Sigmoid colon (tissue), 7 donors: ENCODE data around the gene DLGAP4. TPM values are rescaled to one million over a fixed set of nuclear protein-coding genes. Genes with fewer than 3 reads are reported as not detected.

Experiments
- DNase-seq: peaks from one replicate; pipeline ENCODE4 v3.0.0-alpha.2; 2019
- H3K27ac ChIP-seq, 4 donors: fragments of 200-600 bp; sonication (generic); one replicate each; pipeline ENCODE4 v1.5.1; 2016 to 2019; ENCODE audit warnings: mild to moderate bottlenecking in 1 of 4
- H3K27me3 ChIP-seq, 3 donors: fragments of 200-600 bp; sonication (generic); one replicate each; pipeline ENCODE4 v1.5.1; 2019; ENCODE audit warnings: mild to moderate bottlenecking in 1 of 3
- H3K36me3 ChIP-seq, 4 donors: fragments of 200-600 bp; sonication (generic); one replicate each; pipeline ENCODE4 v1.5.1; 2016 to 2019
- H3K4me1 ChIP-seq, 4 donors: fragments of 200-600 bp; sonication (generic); one replicate each; pipeline ENCODE4 v1.5.1; 2017 to 2019
- H3K4me3 ChIP-seq, 4 donors: fragments of 200-600 bp; sonication (generic); one replicate each; pipeline ENCODE4 v1.5.1; 2017 to 2019; ENCODE audit warnings: mild to moderate bottlenecking in 2 of 4, moderate library complexity in 1 of 4
- H3K9me3 ChIP-seq, 4 donors: fragments of 200-600 bp in 3 of 4; sonication (generic) in 3 of 4; one replicate each; pipeline versions ENCODE4 v1.5.1 to v1.6.1; 2013 to 2019
- EP300 ChIP-seq, 4 donors: sonication (generic); formaldehyde crosslinking; IDR thresholded peaks; one replicate each; pipeline ENCODE4 v1.6.1; 2017; ENCODE audit warnings: antibody characterized with exemption in 4 of 4
- POLR2A ChIP-seq, 2 donors: fragments of 450-650 bp; IDR thresholded peaks; one replicate each; pipeline ENCODE4 v1.6.1; 2016; ENCODE audit warnings: antibody characterized with exemption in 2 of 2, mild to moderate bottlenecking in 2 of 2, moderate library complexity in 2 of 2
- POLR2AphosphoS5 ChIP-seq, 4 donors: sonication (generic); formaldehyde crosslinking; IDR thresholded peaks; one replicate each; pipeline ENCODE4 v1.6.1; 2017; ENCODE audit warnings: antibody characterized with exemption in 4 of 4
- WGBS, 2 donors: extraction: QIAGEN DNeasy Blood & Tissue Kit; methylation state at CpG; one replicate each; pipeline ENCODE4 v1.1.7; 2013; 5-methylcytosine and 5-hydroxymethylcytosine counted together
- intact Hi-C: fragments of 100-400 bp; cut with DNase I; formaldehyde crosslinking; loops from one replicate; pipeline ENCODE4 v1.15.1; 2023
- polyA plus RNA-seq, 3 donors: library from polyadenylated mRNA; stranded (reverse); fragments of 200-250 nt; gene quantifications; one replicate each; pipeline ENCODE4 v1.2.3, GENCODE V29; 2013
- total RNA-seq, 4 donors: library from RNA; depleted of rRNA; stranded (reverse); fragments of >200 nt; gene quantifications; one replicate each; pipeline ENCODE4 v1.1.0, GENCODE V29; 2016
- TF ChIP-seq, protein P1 (sequence below), 4 experiments: fragments of 450-650 bp in 3 of 4; fragments of 200-600 bp in 1 of 4; IDR thresholded peaks; one replicate each; pipeline ENCODE4 v1.5.1; 2016 to 2019; ENCODE audit warnings: antibody characterized with exemption in 4 of 4, mild to moderate bottlenecking in 3 of 4, moderate library complexity in 2 of 4
- donor health status: healthy with polysubstance abuse.
- donor health status: Bipolar disorder and iron deficiency.
- donor health status: healthy.

DLGAP4 gene
- total and polyA plus RNA-seq, 7 donors = 21.0 to 60.7 (median 36.9) TPM

DNA sequence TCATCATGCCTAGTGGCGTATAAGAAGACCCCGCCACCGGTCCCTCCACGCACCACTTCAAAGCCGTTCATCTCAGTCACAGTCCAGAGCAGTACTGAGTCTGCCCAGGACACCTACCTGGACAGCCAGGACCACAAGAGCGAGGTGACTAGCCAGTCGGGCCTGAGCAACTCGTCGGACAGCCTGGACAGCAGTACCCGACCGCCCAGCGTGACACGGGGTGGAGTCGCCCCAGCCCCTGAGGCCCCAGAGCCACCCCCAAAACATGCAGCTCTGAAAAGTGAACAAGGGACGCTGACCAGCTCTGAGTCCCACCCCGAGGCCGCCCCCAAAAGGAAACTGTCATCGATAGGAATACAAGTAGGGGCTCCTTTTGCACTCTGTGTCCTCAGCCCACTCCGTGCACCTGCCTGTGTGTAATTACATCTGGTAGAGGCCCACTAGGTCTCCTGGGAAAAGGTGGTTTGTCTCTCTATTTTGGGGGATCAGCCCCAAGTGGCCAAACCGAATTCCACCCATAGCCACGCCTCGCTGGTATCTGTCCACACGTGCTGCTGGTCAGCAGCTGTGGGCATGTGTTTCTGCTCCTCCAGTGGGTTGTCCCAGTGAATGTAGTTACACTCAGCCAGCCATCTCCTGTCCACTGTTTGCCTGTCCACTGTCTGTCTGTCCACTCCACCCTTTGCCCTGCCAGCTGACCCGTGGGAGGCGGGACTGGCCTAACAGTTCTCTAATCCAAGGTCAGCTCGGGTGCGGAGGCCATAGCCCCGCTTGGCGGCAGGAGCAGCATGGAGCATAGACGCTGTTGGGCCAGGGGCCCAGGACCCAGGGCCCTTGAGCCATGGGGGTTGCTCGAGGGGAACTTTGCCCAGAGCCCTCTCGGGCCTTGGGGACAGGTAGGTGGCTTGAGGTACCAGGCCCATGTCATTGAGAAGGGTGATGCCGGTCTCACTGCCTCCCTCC is 190.8 kb downstream of the DLGAP4 start:
- no peak for TF ChIP-seq POLR2A (IDR thresholded peaks at IDR 0.05)
- TF ChIP-seq POLR2AphosphoS5 (IDR thresholded peaks at IDR 0.05) = no peak
- TF ChIP-seq, protein P1, sequence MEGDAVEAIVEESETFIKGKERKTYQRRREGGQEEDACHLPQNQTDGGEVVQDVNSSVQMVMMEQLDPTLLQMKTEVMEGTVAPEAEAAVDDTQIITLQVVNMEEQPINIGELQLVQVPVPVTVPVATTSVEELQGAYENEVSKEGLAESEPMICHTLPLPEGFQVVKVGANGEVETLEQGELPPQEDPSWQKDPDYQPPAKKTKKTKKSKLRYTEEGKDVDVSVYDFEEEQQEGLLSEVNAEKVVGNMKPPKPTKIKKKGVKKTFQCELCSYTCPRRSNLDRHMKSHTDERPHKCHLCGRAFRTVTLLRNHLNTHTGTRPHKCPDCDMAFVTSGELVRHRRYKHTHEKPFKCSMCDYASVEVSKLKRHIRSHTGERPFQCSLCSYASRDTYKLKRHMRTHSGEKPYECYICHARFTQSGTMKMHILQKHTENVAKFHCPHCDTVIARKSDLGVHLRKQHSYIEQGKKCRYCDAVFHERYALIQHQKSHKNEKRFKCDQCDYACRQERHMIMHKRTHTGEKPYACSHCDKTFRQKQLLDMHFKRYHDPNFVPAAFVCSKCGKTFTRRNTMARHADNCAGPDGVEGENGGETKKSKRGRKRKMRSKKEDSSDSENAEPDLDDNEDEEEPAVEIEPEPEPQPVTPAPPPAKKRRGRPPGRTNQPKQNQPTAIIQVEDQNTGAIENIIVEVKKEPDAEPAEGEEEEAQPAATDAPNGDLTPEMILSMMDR (IDR thresholded peaks at IDR 0.05) = no peak
- no peak for TF ChIP-seq EP300 (IDR thresholded peaks at IDR 0.05)
- DNase-seq = peak; percentile 38
- no peaks in the 10 kb centered on the region for H3K27me3 ChIP-seq
- 95 to 96% methylated on average over 33 of the region's 33 CpGs for WGBS, 2 donors
- peak overlapping the region in 2 of 4 donors; percentile 2 to 89 for H3K27ac ChIP-seq
- H3K4me3 ChIP-seq = no peak overlapping the region
- H3K9me3 ChIP-seq = no peaks in the 10 kb centered on the region
- intact Hi-C loops = no loop called here
- H3K36me3 ChIP-seq = peaks cover 39 to 61% (median 53%) of the 10 kb centered on the region in 4 donors
- peaks cover 0 to 47% (median 32%) of the 10 kb centered on the region in 4 donors for H3K4me1 ChIP-seq

DNA sequence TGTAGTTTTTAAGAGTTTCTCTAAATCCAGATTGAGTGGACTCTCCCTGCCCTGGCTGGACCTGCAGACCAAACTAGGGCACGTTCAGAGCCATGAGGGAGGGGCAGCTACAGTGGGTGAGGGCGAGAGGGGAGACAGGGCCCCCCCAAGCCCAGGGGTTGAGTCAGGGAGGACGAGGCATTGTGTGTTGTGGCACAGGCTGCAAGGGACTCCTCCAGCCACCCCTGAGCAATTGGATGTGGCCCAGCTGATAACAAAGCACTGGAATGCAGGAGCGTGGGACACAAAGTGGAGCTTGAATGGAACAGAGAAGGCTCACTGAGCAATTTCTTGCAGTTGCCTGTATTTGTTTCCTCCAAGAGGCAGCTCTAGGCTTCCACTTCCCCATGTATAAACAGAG is 191.7 kb downstream of the DLGAP4 start:
- no peaks in the 10 kb centered on the region for H3K27me3 ChIP-seq
- H3K4me3 ChIP-seq = no peak overlapping the region
- DNase-seq = peak; percentile 58
- no peak for TF ChIP-seq EP300 (IDR thresholded peaks at IDR 0.05)
- no peak for TF ChIP-seq POLR2AphosphoS5 (IDR thresholded peaks at IDR 0.05)
- TF ChIP-seq, protein P1 (IDR thresholded peaks at IDR 0.05) = no peak
- H3K27ac ChIP-seq = peak overlapping the region in 2 of 4 donors; percentile 2 to 16
- 87 to 88% methylated on average over 4 of the region's 4 CpGs for WGBS, 2 donors
- H3K4me1 ChIP-seq = peaks cover 0 to 39% (median 23%) of the 10 kb centered on the region in 4 donors
- no peaks in the 10 kb centered on the region for H3K9me3 ChIP-seq
- H3K36me3 ChIP-seq = peaks cover 39 to 70% (median 53%) of the 10 kb centered on the region in 4 donors
- intact Hi-C loops = no loop called here

DNA sequence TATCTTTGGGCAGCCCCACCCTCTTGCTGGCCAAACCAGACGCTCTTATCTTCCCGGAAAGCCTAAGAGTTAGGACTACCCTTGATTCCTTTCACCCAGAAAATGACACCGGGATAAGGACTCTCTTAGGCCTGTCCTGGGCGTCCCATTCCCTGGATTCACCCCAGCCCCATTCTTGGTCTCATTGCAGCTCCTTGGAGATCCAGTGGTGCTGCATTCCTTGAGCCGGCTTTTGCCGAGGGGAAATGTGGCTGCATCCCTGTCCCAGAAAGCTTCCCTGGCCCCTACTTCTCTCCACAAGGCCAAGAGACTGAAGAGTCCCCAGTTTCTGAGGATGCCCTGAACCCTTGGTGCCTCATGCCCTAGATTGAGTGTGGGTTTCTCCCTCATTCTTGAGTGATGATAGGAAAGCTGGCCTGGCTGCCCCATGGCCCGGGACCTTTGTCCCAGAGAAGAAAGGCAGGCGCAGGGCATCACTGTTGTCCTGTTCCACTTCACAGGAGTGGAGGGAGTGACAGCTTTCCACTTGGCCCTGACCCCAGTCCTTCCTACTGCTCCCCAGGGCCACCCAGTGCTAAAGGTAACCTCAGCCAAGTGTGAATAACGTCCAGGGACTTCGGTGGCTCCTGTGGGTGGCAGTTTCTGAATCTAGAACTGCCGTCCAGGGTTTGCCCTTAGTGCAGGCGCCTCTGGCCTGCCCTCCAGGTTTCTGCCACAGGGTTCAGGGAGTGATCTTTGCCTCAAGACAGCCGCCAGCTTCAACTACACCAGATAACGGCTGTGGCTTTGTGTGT is 192.4 kb downstream of the DLGAP4 start:
- intact Hi-C loops = no loop called here
- peak overlapping the region in 2 of 4 donors; percentile 16 to 17 for H3K27ac ChIP-seq
- 92 to 94% methylated on average over 14 of the region's 14 CpGs for WGBS, 2 donors
- TF ChIP-seq, protein P1 (IDR thresholded peaks at IDR 0.05) = no peak
- no peak for TF ChIP-seq EP300 (IDR thresholded peaks at IDR 0.05)
- no peak for TF ChIP-seq POLR2AphosphoS5 (IDR thresholded peaks at IDR 0.05)
- no peak for TF ChIP-seq POLR2A (IDR thresholded peaks at IDR 0.05)
- no peaks in the 10 kb centered on the region for H3K27me3 ChIP-seq
- no peaks in the 10 kb centered on the region for H3K9me3 ChIP-seq
- no peak overlapping the region for H3K4me3 ChIP-seq
- peaks cover 0 to 34% (median 16%) of the 10 kb centered on the region in 4 donors for H3K4me1 ChIP-seq
- DNase-seq = no peak
- peaks cover 39 to 77% (median 53%) of the 10 kb centered on the region in 4 donors for H3K36me3 ChIP-seq

- intact Hi-C loops = no loop called here
- no peak overlapping the region for H3K27ac ChIP-seq
- H3K36me3 ChIP-seq = peaks cover 39 to 83% (median 53%) of the 10 kb centered on the region in 4 donors
- H3K27me3 ChIP-seq = no peaks in the 10 kb centered on the region
- TF ChIP-seq POLR2A (IDR thresholded peaks at IDR 0.05) = no peak
- no peak for TF ChIP-seq POLR2AphosphoS5 (IDR thresholded peaks at IDR 0.05)
- TF ChIP-seq, protein P1 (IDR thresholded peaks at IDR 0.05) = no peak
- TF ChIP-seq EP300 (IDR thresholded peaks at IDR 0.05) = no peak
- H3K4me3 ChIP-seq = no peak overlapping the region
- DNase-seq = peak; percentile 56
- WGBS, 2 donors = 94 to 95% methylated on average over 26 of the region's 26 CpGs
- peaks cover 0 to 28% (median 10%) of the 10 kb centered on the region in 4 donors for H3K4me1 ChIP-seq
- no peaks in the 10 kb centered on the region for H3K9me3 ChIP-seq
Measured at GRCh38 chr20:36499211-36499610, 193.1 kb downstream of the DLGAP4 start.
